Activated CD8-positive, alpha-beta memory T cell treated with anti-CD3 and anti-CD28 coated beads for 24 hours (primary cell): Measurements from ENCODE around the gene SRPRA.

Source experiments
- DNase-seq: peaks from one replicate; pipeline ENCODE4 v3.0.0-alpha.2; 2020

SRPRA gene

DNA sequence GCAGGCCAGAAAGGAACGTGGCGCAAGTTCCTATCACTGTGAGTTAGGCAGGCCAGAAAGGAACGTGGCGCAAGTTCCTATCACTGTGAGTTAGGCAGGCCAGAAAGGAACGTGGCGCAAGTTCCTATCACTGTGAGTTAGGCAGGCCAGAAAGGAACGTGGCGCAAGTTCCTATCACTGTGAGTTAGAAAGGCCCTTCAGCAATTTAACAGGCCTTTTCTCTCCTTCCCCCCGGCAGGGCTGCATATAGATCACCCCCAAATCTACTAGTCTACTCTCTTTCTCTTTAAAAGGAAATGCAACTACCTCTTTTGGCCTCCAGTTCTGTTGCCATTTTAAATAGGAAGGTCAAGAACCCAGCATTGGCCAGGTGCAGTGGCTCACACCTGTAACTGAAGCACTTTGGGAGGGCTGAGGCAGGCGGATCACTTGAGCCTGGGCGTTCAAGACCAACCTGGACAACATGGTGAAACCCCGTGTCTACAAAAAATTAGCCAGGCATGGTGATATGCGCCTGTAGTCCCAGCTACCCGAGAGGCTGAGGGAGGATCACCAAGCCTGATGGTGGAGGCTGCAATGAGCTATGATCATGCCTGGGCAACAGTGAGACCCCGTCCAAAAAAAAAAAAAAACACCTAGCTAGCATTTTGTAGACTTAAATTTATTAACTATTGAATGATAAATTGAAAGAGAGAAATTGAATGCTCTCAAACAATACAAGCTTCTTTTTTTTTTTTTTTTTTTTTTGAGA lies 42.2 kb downstream of the SRPRA start:
- no peak for DNase-seq

DNA sequence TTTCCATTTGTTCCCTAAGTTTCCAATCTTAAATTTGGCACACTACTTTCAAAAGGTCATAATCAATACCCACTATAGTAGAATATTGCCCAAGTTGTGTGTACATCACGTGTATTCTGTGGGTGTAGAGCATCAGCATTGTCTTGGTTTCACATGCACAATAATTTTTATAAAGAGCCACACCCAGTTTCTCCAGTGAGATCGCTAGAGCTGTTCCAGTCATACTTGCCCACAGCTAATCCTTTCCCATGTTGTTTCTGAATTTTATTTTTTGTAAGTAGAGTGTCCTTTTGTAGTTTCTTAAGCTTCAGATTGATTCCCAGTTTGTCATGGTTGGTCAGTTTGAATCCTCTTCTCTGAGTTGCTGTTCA lies 43.4 kb downstream of the SRPRA start:
- no peak for DNase-seq

DNA sequence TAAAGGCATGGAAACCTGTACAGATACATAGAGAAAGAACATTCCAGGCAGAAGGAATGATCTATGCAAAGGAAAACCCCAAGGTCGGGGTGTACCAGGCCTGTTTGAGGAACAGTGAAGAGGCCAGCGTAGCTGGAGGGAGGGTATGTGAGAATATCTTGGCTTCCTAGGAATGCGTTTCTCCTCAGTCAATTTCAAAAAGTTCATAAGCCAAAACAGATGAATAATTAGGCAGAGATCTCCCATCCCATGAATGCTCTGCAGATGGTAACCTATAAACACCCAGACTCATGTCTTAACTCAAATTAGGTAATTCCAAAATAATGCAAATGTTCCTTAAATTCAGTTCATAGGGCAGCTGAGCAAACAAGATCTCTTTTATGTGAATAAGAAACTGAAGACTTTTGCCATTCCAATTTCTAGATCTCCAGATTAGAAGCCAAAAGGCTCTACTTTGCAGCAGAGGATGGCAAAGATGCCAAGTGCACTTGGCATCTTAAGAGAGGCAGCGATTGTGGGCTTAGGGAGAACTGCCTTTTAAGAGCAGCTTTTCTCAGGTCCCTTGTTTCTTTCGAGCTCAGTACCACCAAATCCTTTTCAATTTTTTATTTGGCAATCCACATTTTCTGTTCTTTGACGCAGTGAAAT lies 43.9 kb downstream of the SRPRA start:
- no peak for DNase-seq

DNA sequence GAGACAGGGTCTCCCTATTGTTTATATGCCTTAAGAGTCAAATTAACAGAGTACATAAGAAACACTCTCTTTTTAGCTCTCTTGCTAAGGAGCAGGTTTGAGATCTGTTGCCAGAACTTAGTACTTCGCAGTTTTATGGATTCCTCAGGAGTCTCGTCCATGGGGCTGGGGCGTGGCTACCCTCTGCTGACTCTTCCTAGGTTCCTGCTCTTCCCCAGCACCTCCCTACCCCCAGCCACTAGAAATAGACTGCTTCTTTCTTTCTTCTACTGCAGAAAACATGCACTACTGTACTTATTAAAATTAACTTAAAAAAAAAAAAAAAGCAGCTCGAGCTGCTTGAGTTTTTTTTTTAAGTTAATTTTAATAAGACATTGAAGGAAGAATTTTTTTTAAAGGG lies 49.1 kb downstream of the SRPRA start:
- no peak for DNase-seq

DNA sequence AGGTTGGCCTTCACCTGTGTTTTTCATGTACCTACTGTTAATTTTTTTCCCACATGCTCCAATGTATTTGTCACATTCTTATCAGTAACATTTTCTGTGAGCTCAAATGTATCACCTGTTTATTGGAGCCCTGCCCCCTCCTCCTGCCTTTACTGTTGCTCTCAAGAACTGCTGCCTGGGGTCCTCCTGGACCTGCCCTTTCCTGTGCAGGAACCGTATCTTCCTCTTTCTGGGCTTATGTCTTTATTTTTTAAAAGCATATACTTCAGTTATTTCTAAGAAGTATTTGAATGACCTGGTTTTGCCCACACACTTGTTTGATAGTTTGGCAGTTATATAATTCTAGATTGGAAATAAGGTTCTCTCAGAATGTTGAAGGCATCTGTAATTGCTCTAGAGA lies 51.2 kb downstream of the SRPRA start:
- DNase-seq: no peak

DNA sequence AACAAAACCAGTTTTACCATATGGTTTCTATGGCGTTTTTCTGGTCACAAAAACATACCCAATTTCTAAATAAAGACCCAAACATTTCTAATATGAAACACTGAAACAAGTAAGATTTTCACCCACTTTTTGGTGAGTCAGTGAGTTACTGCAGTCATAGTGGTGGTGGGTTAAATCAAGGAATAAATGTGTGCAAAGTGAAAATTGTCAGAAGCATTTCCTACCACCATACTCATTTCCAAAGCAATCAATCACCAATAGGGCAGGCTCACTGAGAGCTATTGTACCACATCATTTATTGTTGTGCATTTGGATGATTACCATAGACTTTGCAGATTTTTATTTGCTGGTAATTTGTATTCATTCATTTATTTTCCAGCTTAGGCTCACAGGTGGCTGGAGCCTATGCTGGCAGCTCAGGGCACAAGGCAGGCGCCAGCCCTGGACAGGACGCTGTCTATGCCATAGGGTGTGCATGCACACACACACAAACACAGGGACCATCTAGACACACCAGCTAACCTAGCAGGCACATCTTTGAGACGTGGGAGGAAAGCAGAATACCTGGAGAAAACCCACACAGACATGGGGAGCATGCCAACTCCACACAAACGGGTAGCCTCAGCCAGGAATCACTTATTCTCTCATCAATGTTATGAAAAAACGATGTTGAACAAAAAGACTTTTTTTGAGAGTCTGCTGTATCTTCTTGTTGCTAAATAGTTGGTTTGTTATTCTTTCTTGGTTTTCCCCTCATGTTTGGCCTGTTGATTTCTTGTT lies 52.0 kb downstream of the SRPRA start:
- no peak for DNase-seq

DNA sequence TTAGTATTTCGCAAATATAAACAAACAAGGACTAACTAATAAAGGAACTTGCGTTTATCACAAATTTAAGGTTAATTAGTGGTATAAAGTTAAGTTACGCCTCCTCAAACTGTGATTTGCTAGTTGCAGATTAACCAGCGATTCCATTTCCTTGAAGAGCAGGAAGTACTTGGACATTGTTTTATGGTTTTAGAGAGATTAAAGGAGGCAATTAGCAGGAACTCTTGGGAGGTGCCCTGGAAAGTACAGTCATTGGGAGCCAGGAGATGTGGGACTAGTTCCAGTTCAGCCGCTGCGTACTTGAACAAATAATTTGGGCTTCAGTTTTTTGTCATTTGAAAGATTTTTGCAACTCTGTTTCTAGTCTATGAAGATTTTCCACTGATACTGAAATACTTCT lies 53.9 kb downstream of the SRPRA start:
- no peak for DNase-seq

DNA sequence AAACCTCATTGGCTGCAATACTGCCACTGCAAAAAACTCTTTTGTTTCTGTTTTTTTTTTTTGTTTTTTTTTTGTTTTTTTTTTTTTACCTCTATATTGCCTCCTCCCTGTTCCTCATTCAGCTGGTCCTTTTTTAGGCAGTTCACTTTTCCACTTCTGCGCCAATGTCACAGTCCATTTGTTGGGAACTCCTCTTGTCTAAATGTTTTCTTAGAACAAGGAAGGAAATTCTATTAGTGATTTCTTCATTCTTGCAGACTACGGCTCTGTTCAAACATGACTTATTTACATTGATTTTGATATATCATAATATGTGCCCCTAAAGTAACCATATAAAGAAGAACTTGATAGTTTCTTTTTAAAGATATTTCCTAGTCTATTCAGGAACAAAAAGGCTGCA lies 54.3 kb downstream of the SRPRA start:
- DNase-seq: no peak
